ENCODE results near the gene NOL7.

- TF ChIP-seq CEBPB (IDR thresholded peaks at IDR 0.05; ENCODE audit: low read depth) (no peak), POLR2A (IDR thresholded peaks at IDR 0.05; ENCODE audit: borderline replicate concordance, extremely low read depth, insufficient read depth, insufficient read length) (no peak), RAD21 (IDR thresholded peaks at IDR 0.05; ENCODE audit: low read depth) (no peak), SIN3A (IDR thresholded peaks at IDR 0.05; ENCODE audit: low read depth) (no peak), ATF3 (IDR thresholded peaks at IDR 0.05) (no peak), FOSL1 (IDR thresholded peaks at IDR 0.05; ENCODE audit: low read depth) (no peak), ELF1 (IDR thresholded peaks at IDR 0.05; ENCODE audit: borderline replicate concordance, low read depth) (no peak), POLR2AphosphoS5 (IDR thresholded peaks at IDR 0.05; ENCODE audit: low read depth, low read length) (no peak), TCF7L2 (IDR thresholded peaks at IDR 0.05; ENCODE audit: borderline replicate concordance, extremely low read depth, insufficient read depth, insufficient read length) (no peak)
- TF ChIP-seq, protein P1, sequence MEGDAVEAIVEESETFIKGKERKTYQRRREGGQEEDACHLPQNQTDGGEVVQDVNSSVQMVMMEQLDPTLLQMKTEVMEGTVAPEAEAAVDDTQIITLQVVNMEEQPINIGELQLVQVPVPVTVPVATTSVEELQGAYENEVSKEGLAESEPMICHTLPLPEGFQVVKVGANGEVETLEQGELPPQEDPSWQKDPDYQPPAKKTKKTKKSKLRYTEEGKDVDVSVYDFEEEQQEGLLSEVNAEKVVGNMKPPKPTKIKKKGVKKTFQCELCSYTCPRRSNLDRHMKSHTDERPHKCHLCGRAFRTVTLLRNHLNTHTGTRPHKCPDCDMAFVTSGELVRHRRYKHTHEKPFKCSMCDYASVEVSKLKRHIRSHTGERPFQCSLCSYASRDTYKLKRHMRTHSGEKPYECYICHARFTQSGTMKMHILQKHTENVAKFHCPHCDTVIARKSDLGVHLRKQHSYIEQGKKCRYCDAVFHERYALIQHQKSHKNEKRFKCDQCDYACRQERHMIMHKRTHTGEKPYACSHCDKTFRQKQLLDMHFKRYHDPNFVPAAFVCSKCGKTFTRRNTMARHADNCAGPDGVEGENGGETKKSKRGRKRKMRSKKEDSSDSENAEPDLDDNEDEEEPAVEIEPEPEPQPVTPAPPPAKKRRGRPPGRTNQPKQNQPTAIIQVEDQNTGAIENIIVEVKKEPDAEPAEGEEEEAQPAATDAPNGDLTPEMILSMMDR (IDR thresholded peaks at IDR 0.05 in 2 of 3, conservative IDR thresholded peaks at IDR 0.05 in 1 of 3; ENCODE audit: borderline replicate concordance in 1 of 3, insufficient read depth in 1 of 3, low read depth in 2 of 3, low read length in 2 of 3) = no peak
Observed at GRCh38 chr6:13600036-13600435, 15.1 kb upstream of the NOL7 start.
